AG20443 (cell line): ENCODE results near the gene CITED1.

ENCODE experiments used
- DNase-seq: peaks from one replicate; pipeline ENCODE4 v3.0.0; 2012; ENCODE audit warnings: low spot score, mixed read lengths

The CITED1 gene

GRCh38 chrX:72270316-72270866 is 35.3 kb downstream of the CITED1 start:
- DNase-seq, result no peak

GRCh38 chrX:72269671-72270251 is 36.0 kb downstream of the CITED1 start:
- DNase-seq, result no peak

GRCh38 chrX:72268597-72269365 is 36.9 kb downstream of the CITED1 start:
- DNase-seq, result peak; percentile 21

- no peak for DNase-seq
Measured at GRCh38 chrX:72265263-72265662, 40.5 kb downstream of the CITED1 start.

- DNase-seq, result no peak
Measured at GRCh38 chrX:72262077-72262476, 43.6 kb downstream of the CITED1 start.

- DNase-seq, result no peak
Measured at GRCh38 chrX:72260448-72260847, 45.3 kb downstream of the CITED1 start.

GRCh38 chrX:72258174-72258573 is 47.5 kb downstream of the CITED1 start:
- DNase-seq, result peak; percentile 57

- DNase-seq, result no peak
Measured at GRCh38 chrX:72255864-72256263, 49.9 kb downstream of the CITED1 start.

- DNase-seq, result no peak
Measured at GRCh38 chrX:72255445-72255844, 50.3 kb downstream of the CITED1 start.

GRCh38 chrX:72254816-72255215 is 50.9 kb downstream of the CITED1 start:
- DNase-seq, result no peak

GRCh38 chrX:72253686-72254085 is 52.0 kb downstream of the CITED1 start:
- no peak for DNase-seq
